ENCODE results near the gene MTMR3. TPM values are rescaled to one million over a fixed set of nuclear protein-coding genes. Genes with fewer than 3 reads are reported as not detected.
"Not testable (repeated sequence)": the region's sequence is repeated elsewhere in the genome, so short reads cannot be mapped to it uniquely, and the experiment has no call there.

MTMR3 gene
- total RNA-seq, 3 donors from 2014 or later, result 57.0 to 90.0 (median 67.2) TPM

DNA sequence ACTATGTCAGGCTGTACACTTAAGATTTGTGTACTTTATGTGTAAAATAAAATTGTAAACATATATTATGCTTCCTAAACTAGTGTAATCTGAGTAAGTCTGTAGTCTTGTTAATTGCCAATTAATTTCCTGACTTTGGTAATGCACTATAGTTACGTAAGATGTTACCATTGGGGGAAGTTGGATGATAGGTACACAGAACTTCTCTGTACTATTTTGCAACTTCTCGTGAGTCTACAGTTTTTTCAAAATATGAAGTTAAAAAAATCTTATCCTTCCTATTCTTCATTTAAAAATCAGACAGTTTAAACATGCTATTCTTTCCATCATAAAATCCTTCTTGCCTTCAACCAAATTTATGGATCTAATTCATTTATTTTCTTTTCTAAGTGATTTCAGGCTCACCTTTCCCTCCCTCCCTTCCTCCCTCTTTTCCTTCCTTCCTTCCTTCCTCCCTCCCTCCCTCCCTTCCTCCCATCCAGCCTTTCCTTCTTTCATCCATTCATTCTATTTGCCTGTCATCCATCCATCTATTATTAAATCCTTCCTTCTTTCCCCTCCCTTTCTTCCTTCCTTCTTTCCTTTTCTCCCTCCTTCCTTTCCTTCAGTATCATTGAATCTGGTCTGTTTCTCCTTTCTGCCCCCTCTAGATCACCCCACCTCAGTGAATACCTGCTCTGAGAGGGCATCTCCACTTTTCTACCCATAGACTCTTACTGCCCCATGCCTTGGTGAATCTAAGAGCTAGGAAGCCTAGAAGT, 22.8 kb upstream of the MTMR3 start:
- Histone ChIP-seq H3K36me3 (no peaks in the 10 kb centered on the region), H3K27me3 (no peaks in the 10 kb centered on the region), H3K4me3 (no peak overlapping the region), H3K9me3 (no peaks in the 10 kb centered on the region), H3K4me1 (no peaks in the 10 kb centered on the region), H3K27ac (no peak overlapping the region)
- TF ChIP-seq POLR2AphosphoS5 (IDR thresholded peaks at IDR 0.05), result no peak
- TF ChIP-seq CTCF (IDR thresholded peaks at IDR 0.05), result no peak
- TF ChIP-seq POLR2A (IDR thresholded peaks at IDR 0.05), result no peak
- DNase-seq (ENCODE audit: low spot score in 2 of 2), result no peak
- intact Hi-C loops (cut with DNase I; ENCODE audit: low total_unique reads), result no loop called here

- Histone ChIP-seq H3K36me3 (no peaks in the 10 kb centered on the region), H3K9me3 (no peaks in the 10 kb centered on the region), H3K4me3 (no peak overlapping the region), H3K27me3 (no peaks in the 10 kb centered on the region), H3K4me1 (no peaks in the 10 kb centered on the region), H3K27ac (no peak overlapping the region)
- DNase-seq (ENCODE audit: low spot score in 2 of 2), result no peak
- no peak for TF ChIP-seq POLR2AphosphoS5 (IDR thresholded peaks at IDR 0.05)
- no peak for TF ChIP-seq POLR2A (IDR thresholded peaks at IDR 0.05)
- TF ChIP-seq CTCF (IDR thresholded peaks at IDR 0.05), result no peak
- intact Hi-C loops (cut with DNase I; ENCODE audit: low total_unique reads), result no loop called here
Observed at GRCh38 chr22:29861672-29862297, 21.2 kb upstream of the MTMR3 start.

DNA sequence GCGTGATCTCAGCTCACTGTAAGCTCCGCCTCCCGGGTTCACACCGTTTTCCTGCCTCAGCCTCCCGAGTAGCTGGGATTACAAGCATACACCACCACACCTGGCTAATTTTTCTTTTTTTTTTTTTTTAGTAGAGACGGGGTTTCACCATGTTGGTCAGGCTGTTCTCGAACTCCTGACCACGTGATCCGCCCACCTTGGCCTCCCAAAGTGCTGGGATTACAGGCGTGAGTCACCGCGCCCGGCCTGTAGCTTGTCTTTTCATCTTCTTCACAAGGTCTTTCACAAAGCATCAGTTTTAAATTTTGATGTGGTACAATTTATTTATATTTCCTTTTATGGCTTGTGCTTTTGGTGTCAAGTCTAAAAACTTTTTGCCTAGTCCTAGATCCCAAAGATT, 17.4 kb upstream of the MTMR3 start:
- H3K27ac ChIP-seq; H3K36me3 ChIP-seq; H3K27me3 ChIP-seq; H3K4me3 ChIP-seq; DNase-seq (ENCODE audit: low spot score in 2 of 2); intact Hi-C loops (cut with DNase I; ENCODE audit: low total_unique reads); H3K4me1 ChIP-seq; H3K9me3 ChIP-seq: not testable (repeated sequence)

- intact Hi-C loops (cut with DNase I; ENCODE audit: low total_unique reads), result no loop called here
- no peak overlapping the region for H3K4me3 ChIP-seq
- TF ChIP-seq POLR2AphosphoS5 (IDR thresholded peaks at IDR 0.05), result no peak
- no peak for TF ChIP-seq CTCF (IDR thresholded peaks at IDR 0.05)
- TF ChIP-seq POLR2A (IDR thresholded peaks at IDR 0.05), result no peak
- no peaks in the 10 kb centered on the region for H3K27me3 ChIP-seq
- H3K27ac ChIP-seq, result no peak overlapping the region
- no peaks in the 10 kb centered on the region for H3K36me3 ChIP-seq
- H3K4me1 ChIP-seq, result no peaks in the 10 kb centered on the region
- no peaks in the 10 kb centered on the region for H3K9me3 ChIP-seq
- no peak for DNase-seq (ENCODE audit: low spot score in 2 of 2)
Observed at GRCh38 chr22:29867260-29867659, 15.7 kb upstream of the MTMR3 start.

DNA sequence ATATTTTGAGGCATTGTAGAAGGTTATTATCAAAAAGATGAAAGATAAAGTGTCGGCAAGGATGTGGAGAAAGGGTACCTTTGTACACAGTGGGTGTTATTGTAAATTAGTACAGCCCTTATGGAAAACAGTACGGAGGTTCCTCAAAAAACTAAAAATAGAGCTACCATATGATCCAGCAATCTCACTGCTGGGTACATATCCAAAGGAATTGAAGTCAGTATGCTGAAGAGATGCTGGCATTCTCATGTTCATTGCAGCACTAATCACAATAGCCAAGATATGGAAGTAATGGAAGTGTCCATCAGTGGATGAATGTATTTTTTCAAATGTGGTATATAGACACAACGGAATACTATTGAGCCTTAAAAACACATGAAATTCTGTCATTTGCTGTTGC, 15.1 kb upstream of the MTMR3 start:
- intact Hi-C loops (cut with DNase I; ENCODE audit: low total_unique reads), result no loop called here
- Histone ChIP-seq H3K27ac (no peak overlapping the region), H3K9me3 (no peaks in the 10 kb centered on the region), H3K27me3 (no peaks in the 10 kb centered on the region), H3K4me3 (no peak overlapping the region), H3K36me3 (no peaks in the 10 kb centered on the region), H3K4me1 (no peaks in the 10 kb centered on the region)
- DNase-seq (ENCODE audit: low spot score in 2 of 2), result no peak
- TF ChIP-seq CTCF (IDR thresholded peaks at IDR 0.05), result no peak
- no peak for TF ChIP-seq POLR2A (IDR thresholded peaks at IDR 0.05)
- TF ChIP-seq POLR2AphosphoS5 (IDR thresholded peaks at IDR 0.05), result no peak

All from breast epithelium (tissue), 4 donors.